ENCODE data around the gene ZSWIM5.

ZSWIM5 gene

DNA sequence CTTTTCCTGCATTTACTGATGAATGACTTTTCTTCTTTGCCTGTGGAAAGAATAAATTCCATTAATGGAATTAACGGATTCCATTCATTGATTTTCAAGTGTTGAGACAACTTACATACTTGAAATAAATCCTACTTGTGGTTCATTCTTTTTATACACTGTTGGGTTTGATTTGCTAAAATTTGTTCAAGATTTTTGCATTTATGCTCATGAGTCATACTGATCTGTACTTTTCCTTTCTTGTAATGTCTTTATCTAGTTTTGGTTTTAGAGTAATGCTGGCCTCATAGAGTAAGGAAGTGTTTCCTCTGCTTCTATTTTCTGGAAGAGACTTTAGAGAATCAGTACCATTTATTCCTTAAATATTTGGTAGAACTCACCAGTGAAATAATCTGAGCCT, 180.0 kb downstream of the ZSWIM5 start:
- no peak for DNase-seq (ENCODE audit: low read depth in 2 of 2)

DNA sequence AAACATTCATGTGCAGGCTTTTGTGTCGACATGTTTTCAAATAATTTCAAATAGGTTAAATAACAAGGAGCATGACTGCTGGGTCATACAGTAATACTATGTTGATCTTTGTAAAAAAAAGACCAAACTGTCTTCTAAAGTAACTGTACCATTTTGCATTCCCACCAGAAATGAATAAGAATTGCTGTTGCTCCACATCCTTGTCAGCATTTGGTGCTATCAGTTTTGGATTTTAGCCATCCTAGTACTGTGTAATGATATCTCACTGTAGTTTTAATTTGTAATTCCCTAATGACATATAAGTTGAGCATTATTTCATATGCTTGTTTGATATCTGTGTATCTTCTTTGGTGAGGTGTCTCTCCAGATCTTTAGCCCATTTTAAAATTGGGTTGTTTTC, 182.7 kb downstream of the ZSWIM5 start:
- no peak for DNase-seq (ENCODE audit: low read depth in 2 of 2)

DNA sequence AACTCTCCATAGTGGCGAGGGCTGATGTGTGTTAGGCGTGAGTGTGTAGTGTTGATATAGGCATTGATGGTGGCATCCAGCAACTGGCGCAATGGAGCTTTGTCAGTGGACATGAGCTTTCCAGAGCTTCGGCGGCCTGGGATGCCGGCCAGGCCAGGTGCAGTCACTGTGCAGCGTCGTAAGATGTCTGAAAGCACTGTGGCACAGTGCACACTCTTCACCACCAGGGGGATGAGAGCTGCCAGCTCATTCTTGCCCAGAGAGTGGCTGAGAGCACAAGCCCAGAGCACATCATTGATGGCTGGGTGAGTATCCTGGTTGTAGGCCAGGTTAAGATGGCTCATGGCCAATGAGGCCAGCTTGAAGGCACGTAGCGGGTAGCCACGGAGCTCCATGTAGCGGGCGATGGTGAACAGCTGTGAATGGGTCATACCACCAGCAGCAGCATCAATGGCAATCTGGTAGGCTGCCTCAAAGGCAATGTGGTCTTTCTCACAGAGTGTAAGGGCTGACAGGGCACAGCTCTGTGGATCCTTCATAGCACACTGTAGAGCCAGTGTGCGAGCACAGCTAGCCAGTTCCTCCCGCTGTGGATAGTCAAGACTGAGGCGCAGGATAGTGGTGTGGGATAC, 187.7 kb downstream of the ZSWIM5 start:
- peak; percentile 51 to 59 for DNase-seq (ENCODE audit: low read depth in 2 of 2)

DNA sequence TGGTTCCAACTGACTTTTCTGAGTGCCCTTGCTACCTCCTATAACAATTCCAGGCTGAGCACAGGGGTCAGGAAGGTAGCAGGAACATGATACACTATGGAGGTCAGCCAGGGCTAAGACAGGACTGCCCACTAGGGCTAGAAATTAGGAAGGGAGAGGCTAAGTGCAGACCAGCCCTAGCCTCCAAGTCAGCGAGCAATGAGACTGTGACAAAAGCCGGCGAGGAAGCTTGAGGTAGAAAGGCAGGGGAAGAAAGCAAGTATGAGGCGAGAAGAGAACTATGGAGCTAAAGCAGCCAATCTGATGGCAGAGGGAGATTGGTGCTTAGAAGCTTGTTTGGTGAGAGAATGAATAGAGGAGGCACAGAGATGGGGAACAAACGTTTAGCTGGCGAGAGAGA, 189.6 kb downstream of the ZSWIM5 start:
- DNase-seq (ENCODE audit: low read depth in 2 of 2), result no peak

GRCh38 chr1:45016090-45016697, 190.2 kb downstream of the ZSWIM5 start:
- no peak for DNase-seq (ENCODE audit: low read depth in 2 of 2)

DNA sequence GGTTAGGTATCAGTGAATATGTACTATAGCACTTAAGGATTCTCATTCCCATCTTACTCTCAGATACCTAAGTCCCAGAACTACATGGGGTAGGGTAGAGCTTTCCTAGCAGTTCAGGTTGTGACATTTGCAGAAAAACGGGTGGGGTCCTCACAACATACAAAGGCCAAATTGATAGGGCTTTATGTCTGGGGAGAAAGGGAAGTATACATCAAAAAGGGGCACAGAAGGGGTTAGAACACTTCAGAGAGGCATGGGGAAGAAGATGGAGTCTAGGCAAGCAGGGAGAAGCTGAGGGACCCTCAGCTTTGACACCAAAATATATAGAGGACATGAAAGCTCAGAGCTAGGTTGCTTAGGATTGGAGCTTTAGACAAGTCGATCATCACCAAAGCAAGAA, 190.7 kb downstream of the ZSWIM5 start:
- DNase-seq (ENCODE audit: low read depth in 2 of 2), result no peak

DNA sequence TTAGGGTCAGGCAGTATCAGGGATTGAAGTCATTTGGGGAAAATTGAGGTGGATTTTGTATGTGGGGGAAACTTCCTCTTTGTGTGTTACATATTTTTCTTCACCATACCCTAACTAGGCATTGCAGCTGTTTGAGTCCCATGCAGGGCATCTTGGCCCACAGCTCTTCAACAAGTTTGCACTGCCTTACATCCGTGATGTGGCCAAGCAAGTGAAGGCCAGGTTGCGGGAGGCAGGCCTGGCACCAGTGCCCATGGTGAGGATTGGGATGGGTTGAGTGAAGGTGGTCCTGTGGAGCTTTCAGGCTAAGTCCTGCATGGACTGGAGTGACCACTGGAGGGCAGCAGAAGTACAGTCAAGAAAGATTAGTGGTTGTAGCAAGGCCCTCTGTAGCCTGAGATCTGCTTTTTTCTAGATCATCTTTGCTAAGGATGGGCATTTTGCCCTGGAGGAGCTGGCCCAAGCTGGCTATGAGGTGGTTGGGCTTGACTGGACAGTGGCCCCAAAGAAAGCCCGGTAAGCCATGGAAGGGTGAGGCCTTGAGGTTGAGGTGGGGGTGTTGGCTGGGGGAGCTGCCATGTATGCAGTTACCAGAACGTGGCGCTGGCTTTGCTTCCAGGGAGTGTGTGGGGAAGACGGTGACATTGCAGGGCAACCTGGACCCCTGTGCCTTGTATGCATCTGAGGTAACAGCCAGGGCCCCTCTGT, 191.9 kb downstream of the ZSWIM5 start:
- DNase-seq (ENCODE audit: low read depth in 2 of 2), result peak; percentile 72 to 75

DNA sequence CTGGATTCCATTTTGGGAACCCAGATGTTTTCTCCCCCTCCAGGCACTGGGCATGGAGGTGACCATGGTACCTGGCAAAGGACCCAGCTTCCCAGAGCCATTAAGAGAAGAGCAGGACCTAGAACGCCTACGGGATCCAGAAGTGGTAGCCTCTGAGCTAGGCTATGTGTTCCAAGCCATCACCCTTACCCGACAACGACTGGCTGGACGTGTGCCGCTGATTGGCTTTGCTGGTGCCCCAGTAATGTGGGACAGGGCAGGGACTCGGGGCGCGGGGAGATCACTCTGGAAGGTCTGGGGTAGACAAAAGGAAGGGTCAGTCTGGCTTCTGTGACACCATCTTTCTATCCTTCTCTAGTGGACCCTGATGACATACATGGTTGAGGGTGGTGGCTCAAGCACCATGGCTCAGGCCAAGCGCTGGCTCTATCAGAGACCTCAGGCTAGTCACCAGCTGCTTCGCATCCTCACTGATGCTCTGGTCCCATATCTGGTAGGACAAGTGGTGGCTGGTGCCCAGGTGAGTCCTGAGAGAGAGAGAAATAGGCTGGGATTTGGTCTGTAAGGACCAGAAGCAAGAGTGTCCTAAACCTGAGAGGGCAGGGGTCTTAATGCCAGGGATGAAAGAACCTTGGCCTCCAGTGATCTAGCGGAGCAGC, 192.7 kb downstream of the ZSWIM5 start:
- DNase-seq (ENCODE audit: low read depth in 2 of 2), result no peak

GRCh38 chr1:45012639-45013278, 193.6 kb downstream of the ZSWIM5 start:
- peak; percentile 28 to 38 for DNase-seq (ENCODE audit: low read depth in 2 of 2)

DNA sequence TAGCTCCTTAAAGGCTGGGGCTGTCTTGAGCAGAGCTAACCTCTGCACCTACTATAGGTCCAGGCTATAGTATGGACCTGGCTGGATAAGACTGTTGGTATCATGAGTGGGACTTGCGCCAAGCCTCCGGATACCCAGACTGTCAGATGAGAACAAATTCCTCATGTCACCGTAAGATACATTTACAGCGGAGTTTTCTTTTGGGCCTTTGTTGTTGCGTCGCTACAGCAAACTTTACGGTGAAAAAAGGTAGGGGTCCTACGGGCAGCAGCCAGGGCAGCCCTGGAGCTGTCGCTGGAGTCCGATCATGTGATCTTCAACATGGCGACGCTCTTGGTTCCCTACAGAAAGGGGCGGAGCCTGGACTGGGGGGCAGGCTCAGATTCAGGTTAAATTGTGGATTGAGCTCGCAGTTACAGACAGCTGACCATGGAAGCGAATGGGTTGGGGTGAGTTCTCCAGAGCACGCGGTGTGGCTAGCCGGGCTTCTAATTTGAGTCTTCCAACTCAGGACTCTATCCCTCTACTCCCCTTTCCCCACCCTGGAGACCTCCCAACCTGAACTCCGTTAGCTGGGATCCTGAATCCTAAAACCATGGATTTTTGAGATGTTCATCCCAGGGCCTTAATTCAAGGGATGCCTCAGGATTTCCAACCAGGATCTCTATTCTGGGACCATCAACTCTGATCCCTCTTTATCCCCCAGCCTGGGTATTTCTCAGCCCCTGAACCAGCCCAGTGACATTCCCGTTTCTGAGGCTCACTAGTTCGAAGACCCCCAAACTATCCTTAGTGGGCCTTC, 194.4 kb downstream of the ZSWIM5 start, which contains the start of gene UROD:
UROD (plus strand) TSS at position 418 of the 802 bp plus-strand sequence; CDS start at position 430, 12 bp downstream.
- DNase-seq (ENCODE audit: low read depth in 2 of 2), result peak; percentile 84 to 92

- peak; percentile 51 to 66 for DNase-seq (ENCODE audit: low read depth in 2 of 2)
Measured at GRCh38 chr1:45010855-45011811, 195.3 kb downstream of the ZSWIM5 start, which contains the start of gene HECTD3. TSS of gene HECTD3 (minus strand) at chr1:45011324. CDS start at chr1:45011257, 67 bp downstream.

- peak in 1 of 2 donors; percentile 12 for DNase-seq (ENCODE audit: low read depth in 2 of 2)
Measured at GRCh38 chr1:45009956-45010854, 196.2 kb downstream of the ZSWIM5 start.

DNA sequence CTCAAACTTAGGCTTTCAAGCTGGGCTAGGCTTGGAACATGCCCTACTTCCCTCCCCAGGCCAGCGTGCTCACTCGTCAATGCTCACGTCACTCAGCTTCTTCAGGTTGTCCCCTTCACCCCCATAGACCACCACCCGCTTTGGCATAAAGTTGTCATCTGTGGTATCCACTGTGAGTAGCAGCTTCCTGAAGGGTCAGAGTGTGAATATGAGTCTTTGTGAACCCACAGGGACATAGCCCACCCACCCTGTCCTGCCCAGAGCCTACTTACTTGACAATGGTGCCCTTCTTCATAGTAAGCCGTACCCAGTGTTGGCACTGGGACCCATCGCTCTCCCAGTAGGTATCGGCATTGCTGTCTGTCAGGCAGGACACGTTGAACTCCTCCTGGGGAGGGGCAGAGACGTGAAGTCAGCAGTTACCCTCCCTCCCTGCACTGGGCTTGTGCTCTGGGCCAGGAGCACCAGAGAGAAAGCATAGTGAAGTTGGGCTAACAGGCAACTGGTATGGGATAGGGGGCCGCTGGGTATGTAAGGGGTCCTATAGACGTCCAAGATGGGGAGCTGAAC, 197.0 kb downstream of the ZSWIM5 start:
- no peak for DNase-seq (ENCODE audit: low read depth in 2 of 2)

DNA sequence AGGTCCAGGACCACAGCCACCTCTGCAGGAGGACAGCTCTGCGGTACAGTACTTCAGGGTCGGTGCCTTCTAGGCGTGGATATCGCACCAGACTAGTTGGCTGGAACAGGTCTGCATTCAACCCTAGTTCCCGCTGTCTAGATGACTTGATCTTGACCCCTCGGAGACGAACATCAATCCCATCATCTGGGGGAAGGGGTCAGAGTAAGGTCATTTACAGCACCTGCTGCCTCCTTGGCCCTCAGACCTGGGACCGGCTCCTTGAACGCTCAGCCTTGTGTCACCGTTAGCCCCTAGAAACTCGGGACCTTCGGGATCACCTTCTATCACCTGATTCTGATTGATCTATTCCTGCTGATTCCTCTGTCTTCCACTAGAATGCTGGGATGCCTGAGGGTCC, 197.9 kb downstream of the ZSWIM5 start:
- no peak for DNase-seq (ENCODE audit: low read depth in 2 of 2)

DNA sequence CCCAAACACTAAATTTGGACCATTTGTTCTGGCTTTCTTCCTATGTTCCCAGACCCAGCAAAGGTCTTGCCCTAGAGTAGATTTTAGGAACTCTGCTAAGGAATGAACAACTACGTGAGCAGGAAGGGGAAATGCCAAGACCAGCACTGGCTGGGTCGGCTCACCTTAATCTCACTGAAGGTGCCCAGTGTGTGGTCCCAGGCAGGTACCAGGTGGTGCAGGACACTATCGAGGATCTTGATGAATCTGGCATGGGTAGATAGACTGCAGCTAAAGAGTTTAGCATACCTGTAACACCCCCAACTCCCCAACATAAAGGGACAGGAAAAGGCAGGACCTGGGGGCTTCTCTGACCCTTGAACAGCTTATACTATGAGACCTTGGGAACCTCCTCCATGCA, 198.3 kb downstream of the ZSWIM5 start:
- no peak for DNase-seq (ENCODE audit: low read depth in 2 of 2)

GRCh38 chr1:45007311-45007710, 199.1 kb downstream of the ZSWIM5 start:
- no peak for DNase-seq (ENCODE audit: low read depth in 2 of 2)

- DNase-seq (ENCODE audit: low read depth in 2 of 2), result no peak
Measured at GRCh38 chr1:45005761-45006160, 200.6 kb downstream of the ZSWIM5 start.

GRCh38 chr1:45004281-45004920, 202.0 kb downstream of the ZSWIM5 start:
- no peak for DNase-seq (ENCODE audit: low read depth in 2 of 2)
